DND-41 (cell line): ENCODE data around the gene HLA-C.

Experiments used
- CTCF ChIP-seq: IDR thresholded peaks from 2 replicates; pipeline ENCODE4 v1.5.1; 2012; ENCODE audit warnings: borderline replicate concordance, low read length, moderate library complexity, mild to moderate bottlenecking; ENCODE audit not compliant: poor library complexity, severe bottlenecking; ENCODE audit errors: extremely low read depth
- EZH2 ChIP-seq: IDR thresholded peaks from 3 replicates; pipeline ENCODE4 v1.6.1; 2012; ENCODE audit warnings: borderline replicate concordance, low read depth, mild to moderate bottlenecking, moderate library complexity, low read length, inconsistent platforms; ENCODE audit not compliant: severe bottlenecking

GRCh38 chr6:31228476-31228875 lies 43.4 kb downstream of the HLA-C start:
- TF ChIP-seq EZH2 = no peak
- no peak for TF ChIP-seq CTCF
